Hematopoietic multipotent progenitor cell treated with erythropoietin and hydrocortisone succinate and interleukin-3 and kit ligand, for 6 days (in vitro differentiated cells): ENCODE results near the gene INTS11.
"Not testable (repeated sequence)": the region's sequence is repeated elsewhere in the genome, so short reads cannot be mapped to it uniquely, and the experiment has no call there.

Experiments used
- DNase-seq: peaks from one replicate; pipeline ENCODE4 v3.0.0-alpha.2; 2015

Gene INTS11

DNA sequence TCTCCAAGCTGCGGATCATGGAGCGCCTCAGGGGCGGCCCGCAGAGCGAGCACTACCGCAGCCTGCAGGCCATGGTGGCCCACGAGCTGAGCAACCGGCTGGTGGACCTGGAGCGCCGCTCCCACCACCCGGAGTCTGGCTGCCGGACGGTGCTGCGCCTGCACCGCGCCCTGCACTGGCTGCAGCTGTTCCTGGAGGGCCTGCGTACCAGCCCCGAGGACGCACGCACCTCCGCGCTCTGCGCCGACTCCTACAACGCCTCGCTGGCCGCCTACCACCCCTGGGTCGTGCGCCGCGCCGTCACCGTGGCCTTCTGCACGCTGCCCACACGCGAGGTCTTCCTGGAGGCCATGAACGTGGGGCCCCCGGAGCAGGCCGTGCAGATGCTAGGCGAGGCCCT, 2.8 kb upstream of the INTS11 start:
- no peak for DNase-seq

DNA sequence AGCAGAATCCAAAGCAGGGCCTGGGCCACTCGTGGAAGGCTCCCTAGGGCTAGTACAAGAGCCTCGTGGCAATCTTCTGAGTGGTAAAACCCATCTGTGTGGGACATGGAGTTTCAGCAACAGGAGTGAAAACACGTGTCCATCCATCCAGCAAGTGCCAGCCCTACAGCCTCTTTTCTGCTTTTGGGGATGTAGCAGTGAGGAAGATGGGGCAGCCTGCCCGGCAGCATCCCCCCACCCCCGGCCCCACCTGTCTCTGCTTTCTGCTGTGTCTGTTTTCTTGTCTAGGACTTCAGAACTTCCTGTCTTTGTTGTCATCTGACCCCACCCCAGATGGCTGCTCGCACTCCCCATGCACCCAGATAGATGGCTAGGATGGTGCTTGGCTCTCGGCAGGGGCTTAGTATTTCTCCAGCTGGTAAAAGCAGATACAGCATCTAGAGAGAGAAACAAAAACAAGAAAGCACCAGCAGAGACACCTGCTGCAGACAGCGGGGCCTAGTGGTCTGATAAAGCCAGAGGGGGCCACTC, 1.7 kb upstream of the INTS11 start:
- no peak for DNase-seq

DNA sequence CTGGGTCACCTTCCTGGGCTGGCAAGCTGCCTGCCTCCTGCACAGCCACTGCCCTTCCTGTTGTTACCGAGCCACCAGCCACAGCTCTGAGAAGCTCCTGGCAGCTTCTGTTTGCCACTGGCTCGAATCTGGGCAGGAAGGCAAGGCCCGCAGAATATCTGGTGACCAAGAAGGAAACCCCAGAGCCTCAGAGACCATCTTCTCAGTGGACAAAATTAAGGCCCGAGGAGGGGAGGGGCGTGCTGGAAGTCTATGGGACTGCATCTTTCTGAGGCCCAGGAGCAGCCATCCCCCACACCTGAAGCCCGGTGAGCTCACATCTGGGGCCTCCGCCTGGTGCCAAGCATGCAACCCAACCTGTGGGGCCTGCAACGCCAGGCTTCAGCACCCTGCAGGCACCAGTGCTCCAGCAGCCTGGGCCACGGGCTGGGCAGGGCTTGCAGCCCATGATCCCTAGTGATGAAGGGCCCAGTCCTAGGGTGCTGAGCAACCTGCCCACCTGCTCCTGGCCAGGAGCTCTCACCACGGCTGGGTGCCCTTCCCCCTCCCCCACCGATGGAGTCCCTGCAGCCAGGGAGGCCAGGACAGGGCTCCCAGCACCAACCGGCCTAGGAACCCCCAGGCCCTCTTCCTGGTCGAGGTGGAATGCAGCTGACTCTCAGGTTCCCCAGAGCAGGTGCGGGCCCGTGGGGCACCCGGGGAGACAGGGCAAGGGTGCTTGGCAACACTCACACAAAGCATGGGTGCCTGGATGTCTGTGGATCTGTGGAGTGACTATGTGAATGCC, 1.0 kb upstream of the INTS11 start:
- DNase-seq: peak; percentile 28

DNA sequence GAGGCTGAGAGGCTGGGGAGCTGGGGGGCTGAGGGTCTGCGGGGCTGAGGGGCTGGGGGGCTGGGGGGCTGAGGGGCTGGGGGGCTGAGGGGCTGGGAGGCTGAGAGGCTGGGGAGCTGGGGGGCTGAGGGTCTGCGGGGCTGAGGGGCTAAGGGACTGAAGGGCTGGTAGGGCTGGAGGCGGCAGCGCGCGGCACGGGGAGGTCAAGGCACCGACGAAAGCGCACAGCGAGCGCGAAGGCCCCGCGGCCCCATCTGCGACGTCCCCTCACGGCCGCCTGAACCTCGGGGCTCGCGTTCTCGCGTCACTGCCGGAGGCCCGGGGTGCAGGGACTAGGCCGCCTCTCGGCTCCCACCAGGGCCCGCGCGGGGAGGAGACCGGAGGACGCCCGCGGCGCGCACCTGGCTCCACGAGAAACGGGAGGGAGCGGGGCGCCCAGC, 356 bp downstream of the INTS11 start:
- DNase-seq: no peak

DNA sequence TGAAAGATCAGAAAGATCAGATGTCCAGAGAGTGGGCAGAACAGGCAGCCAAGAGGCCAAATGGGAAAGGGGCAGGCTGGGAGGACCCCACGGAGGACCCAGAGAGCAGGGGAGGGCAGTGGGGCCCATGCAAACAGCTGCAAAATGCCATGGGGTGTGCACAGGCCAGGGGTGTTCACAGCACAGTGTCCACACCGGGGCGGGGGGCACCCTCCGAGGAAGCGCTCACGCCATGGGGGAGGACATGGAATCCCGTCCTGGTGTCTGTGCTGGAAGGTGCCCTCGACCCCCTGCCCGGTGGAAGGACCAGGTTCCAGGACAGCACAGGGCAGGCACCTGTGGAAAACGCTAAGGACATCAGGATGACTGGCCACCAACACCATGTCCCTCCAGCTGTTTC, 1.5 kb downstream of the INTS11 start:
- no peak for DNase-seq

DNA sequence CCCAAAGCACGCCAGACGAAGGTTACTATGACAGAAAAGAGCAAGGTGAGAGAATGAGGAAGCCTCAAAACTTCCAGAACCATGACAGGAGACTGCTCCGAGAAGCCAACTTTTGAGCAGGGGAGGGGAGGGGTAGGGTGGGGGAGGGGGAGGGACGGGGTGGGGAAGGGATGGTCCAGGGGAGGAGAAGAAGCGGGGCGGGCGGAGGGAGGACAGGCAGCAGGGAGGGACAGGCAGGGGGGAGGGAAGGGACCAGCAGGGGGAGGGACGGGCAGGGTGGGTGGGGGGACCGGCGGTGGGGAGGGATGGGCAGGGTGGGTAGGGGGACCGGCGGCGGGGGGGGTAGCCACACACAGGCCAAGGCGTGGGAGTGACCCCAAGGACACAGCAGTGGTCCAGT, 2.0 kb downstream of the INTS11 start:
- DNase-seq: no peak

DNA sequence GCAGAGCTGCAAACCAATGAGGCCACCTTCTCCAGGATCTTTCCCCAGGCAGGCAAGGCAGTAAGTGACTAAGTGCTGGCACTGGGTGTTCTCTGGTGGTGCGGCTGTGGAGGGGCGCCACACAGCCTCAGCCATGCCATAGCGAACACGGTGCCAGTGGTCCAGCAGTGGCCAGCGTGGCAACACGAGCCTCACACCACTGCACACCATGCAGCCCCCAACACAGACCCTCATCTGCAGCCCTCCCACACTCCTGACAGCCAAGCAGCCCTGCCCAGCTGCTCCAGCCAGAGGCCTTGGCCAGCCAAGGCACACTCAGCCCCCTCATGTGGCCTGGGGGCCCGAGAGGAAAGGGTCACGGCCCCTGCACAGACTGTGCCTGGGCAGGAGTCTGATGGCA, 3.0 kb downstream of the INTS11 start:
- no peak for DNase-seq

DNA sequence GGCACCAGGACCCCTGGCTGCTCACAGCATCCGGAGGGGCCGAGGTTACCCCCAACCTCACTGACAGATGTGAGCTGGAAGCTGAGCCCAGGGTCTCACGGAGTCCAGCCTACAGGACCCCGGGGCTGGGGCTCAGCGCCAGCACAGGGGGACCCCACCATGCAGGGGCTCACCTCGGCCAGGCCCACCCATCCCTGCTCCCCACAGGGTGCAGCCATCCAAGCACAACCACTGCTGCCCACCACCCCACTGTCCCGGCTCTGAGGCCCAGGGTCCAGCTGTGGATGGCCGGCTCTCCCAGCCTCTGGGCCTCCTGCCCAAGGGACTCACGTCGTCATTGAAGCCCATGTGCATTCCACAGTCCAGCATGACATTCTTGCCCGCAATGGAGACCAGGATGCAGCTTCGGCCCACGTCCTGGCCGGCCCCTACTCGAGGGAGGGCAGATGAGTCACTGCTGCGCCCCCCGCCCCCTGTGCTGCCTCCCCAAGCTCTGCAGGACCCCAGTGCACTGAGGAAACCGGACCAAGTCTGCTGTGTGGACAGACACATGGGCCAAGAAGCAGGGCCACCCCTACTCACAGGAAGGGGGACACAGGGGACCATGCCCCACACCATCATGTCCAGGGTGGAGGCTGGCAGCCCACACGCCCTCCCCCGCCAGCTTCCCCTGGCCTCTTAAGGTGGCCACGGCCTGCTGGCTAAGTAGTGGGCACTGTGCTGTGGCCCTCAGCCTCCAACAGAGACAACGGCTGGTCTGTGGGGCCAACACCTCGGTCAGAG, 3.6 kb downstream of the INTS11 start:
- no peak for DNase-seq

DNA sequence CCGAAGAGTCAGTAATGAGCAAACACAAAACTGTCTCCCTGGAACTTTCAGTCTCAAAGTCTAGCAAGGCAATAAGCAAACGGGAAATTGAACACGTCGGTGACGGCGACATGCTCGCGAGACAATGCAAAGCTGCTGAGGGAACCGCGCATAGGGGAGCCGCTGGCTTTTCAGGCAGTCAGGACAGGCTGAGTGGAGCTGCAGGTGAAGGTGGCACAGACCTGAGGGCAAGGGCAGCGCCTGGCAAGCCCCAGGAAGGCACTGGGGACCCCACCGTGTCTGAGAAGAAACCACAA, 4.9 kb downstream of the INTS11 start:
- no peak for DNase-seq

DNA sequence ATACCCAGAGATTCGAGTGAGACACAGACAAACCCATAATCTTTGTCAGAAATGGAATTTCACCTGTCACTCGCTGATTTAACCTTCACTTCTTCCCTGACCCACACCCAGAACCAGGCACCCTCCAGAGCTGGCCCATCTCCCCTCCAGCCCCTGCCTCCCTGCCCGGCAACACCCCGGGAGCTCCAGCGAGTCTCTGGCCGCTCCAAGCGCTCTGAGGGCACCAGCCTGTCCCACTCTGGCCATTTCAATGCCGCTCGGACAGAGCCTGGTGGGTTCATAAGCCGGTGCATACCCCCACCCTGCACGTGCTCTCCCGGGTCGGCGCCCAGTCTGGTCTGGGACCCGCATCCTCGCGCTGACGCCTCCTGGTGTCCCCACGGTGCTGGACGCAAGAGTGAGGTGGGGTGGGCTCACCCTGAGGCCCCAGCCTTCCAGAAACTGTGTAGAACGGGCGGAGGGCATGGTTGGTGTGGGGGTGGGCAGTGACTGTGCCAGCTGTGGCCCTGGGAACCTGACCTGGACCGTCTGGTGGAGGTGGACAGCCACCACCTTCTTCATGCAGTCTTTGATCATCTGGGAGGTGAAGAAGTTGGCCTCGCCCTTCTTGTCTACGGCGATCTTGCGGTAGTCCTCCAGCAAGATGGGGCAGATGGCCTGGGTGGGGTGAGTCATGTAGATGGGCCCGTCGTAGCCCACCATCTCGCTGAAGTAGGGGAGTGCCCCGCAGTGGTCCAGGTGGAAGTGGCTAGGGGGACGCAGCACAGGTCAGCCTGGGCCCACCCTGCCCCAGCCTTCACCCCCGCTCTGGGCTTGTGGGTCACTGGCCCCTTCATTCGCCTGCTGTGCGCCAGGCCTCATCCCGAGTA, 5.4 kb downstream of the INTS11 start:
- DNase-seq: no peak

DNA sequence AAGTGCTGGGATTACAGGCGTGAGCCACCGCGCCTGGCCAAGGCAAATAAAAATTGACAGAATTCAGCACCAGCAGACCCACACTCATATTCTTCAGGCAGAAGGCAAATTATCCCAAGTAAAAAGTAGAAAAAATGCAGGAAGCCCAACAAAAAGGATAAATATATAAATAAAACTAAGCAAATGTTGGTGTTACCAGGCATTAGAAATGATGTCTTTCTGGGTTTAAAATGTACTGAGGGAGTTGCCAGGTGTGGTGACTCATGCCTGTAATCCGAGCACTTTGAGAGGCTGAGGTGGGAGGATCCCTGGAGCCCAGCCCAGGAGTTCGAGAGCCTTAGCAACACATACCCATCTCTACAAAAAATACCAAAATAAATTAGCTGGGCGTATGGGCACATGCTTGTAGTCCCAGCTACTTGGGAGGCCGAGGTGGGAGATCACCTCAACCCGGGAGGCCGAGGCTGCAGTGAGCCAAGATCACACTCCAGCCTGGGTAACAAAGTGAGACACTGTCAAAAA, 6.3 kb downstream of the INTS11 start:
- DNase-seq: peak; percentile 42

DNA sequence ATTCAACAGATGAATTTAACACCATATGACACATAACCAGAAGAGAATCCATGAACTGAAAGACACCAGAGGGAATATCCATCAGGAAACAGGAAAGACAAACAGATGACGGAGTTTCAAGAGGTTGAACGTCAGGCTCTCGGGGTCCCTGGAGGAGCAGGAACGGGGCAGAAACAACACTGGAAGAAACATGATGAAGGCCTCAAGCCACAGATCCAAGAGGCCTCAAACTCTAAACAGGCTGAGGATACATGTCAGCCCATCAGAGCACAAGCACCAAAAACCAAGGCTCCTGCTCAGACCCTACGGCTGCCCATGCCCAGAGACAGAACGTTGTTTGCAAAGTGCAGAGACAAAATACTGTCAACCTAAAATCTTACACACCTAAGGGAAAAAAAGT, 7.0 kb downstream of the INTS11 start:
- no peak for DNase-seq

DNA sequence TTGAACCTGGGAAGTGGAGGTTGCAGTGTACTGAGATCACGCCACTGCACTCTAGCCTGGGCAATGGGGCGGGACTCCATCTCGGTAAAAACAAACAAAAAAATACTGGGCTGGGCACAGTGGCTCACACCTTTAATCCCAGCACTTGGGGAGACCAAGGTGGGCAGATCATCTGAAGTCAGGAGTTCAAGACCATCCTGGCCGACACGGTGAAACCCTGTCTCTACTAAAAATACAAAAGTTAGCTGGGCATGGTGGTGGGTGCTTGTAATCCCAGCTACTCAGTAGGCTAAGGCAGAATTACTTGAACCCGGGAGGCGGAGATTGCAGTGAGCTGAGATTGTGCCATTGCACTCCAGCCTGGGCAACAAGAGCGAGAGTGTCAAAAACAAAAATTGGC, 8.3 kb downstream of the INTS11 start:
- not testable (repeated sequence) for DNase-seq

DNA sequence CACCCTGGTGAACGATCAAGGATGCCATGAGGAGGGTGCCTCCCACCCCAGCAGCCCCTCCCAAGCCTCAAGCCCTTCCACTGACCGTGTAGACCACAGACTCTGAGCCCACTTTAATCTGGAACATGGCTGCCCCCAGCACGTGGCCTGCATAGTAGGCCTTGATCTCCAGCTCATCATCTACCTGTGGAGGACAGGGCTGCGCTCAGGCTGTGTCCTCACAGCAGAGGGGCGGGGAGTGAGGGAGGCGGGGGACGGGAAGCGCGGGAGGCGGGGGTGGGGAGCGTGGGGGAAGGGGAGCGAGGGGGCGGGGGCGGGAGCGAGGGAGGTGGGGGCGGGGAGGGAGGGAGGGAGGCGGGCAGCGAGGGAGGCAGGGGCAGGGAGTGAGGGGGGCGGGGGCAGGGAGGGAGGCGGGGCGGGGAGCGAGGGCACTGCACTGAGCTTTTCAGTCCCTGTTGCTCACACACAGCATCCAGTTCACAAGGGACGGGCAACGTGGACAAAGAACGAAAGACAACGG, 9.0 kb downstream of the INTS11 start:
- DNase-seq: no peak

DNA sequence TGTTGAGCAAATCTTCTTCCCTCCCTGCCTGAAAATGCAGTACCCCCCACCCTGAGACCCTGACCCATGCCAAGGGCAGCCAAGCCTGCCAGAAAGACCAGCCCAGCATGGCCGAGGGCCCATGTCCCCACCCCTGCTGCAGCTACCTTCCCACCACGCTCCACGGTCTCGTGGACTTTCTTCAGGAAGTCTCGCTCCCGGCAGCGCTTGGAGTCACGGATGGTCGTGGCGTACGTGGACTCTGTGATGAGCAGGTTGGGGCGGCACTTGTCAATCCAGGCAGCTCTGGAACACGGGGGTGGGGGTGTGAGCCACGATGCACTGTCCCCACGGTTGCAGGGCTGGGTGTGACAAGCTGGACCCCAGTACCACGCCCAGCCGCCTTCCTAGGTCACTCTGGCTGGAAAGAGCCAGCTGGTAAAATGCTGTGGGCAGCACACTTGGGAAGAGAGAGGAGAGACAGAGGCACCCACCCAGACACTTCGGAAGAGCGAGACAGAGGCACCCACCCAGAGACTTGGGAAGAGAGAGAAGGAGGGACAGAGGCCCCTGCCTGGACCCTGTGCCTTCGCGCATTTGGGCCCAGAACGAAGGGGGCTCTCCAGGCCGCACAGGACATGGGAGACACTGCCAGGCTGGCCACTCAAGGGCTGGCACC, 9.7 kb downstream of the INTS11 start:
- no peak for DNase-seq

DNA sequence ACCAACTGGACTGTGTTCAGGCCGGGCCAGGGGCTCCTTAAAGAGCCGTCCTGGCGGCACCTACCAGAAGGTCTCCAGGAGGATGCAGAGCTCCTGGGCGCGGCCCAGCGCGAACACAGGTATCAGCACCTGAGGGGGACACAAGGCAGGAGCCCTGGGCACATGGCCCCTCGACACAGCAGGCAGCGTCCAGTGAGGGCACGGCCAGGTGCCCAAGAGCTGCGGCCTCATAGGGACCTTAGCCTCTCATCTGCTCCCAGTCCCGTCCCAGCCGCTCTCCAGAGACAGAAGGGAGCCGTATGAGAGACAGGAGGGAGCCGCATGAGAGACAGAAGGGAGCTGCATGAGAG, 10.2 kb downstream of the INTS11 start:
- DNase-seq: no peak

DNA sequence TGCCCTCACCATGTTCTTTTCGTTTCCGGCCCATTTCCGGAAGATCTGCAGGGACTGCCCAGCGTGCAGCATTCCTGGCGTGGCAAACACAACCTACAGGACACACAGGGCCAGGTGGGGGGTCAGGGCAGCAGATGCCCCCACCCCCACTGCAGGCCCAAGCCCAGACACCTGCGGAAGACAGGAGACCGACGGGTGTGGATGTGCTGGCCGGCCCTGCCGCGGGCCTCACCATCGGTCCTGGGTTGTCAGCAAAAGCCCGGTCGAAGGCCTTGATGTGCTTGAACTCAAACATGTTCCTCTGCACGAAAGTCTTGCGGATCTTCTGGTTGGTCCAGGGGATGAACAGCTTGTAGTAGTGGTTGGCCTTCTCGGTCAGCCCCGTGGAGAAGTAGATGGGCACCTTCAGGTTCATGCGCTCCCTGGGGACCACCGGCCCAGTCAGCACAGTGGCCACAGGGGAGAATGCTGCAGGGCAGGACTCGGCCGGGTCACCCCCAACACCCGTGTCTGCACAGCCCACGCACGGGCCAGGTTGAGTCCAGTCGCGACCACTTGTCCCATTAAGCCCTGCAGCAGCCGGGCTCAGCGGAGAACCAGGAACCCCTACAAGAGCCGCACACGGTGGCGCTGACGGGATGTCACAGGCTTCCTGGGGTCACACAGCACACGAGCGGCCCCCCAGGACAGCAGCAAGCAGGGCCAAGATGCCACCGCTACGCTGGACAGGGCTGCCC, 10.8 kb downstream of the INTS11 start:
- no peak for DNase-seq

DNA sequence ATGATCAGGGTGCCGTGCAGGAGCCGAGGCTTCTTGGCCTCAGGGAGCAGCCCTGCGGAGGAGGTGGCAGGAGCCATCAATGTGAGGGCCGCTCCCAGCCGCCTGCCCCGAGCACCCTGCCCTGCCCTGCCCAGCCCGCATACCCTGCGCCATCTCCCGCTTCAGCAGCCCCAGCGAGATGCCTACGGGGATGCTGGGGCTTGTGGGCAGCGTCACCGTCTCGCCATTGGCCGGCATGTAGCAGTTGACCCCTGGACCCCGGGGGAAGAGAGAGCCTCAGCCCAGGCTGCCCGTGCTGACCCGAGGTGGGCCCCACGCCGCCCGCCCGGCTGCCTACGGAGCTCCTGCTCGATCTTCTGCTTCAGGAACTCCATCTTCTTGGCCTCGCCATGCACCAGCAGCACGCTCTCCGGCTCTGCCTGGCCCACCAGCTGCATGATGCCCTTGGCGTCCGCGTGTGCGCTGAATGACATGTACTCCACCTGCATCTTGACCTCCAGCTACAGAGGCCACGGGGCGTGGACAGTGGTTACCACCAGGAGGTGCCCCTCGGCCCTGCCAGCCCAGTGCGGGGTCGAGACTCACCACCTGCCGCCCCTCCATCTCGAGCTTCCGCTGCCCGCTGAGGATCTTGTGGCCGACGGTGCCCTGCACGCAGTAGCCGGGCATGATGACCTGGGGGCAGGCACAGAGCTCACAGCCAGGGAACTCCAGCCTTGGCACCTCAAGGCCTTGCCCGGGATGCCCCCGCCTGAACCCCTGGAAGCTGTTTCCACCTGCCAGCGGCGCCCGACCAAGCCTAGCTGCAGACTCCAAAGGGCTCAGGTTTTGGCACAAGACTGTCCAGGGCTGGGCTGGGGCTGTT, 11.8 kb downstream of the INTS11 start:
- DNase-seq: no peak

DNA sequence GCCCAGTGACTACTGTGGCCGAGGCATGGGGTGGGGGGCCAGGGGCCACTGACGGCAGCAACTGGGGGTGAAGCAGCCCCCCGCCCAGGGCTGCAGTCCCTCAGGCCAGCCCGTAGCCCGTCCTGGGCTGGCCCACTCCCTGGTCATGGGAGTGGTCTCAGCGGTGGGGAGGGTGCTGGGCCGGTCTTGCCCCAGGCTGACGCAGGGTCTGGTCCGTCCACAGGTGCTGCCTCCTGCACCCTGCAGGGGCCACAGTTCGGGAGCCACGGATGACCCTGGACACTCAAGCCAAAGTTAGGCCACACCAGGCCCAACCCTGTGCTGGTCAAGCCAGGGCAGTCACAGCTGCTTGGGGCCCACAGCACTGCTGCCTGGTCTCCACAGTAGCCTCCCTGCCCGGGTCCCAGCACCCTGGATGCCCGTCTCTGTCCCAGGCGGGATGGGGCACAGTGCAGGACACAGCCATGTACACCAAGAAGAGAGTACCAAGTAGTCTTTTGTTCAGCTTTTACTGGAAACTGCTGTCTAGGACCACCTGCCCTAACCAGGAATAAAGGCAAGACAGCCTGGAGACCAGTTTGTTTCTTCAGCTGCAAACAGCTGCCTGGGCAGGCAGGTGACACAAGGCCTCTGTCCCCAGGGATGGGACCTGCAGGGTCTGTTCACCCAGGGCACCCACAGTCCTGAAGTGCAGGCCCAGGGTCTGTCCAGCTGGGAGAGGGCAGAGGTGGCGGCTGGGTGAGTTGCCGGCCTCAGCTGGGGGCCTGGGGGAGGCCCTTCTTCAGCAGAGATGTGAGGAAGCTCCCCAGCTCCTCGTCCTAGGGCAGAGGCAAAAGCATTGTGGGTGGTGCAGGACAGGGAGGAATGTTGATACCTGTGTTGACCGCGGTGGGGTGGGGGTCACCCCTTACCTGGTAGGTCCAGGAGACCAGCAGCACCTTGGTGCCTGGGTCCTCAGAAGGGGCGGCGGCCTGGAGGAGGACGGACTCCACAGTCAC, 13.1 kb downstream of the INTS11 start:
- no peak for DNase-seq
